Naive B cell (primary cell): ENCODE results near the gene LRRTM3. TPM values are rescaled to one million over a fixed set of nuclear protein-coding genes. Genes with fewer than 3 reads are reported as not detected.

ENCODE experiments used
- ATAC-seq, 2 donors: fragments of 150-1000 bp; cut with Tn5 transposase; 2 replicates each; pipeline ENCODE4 v1.10.0; 2021; ENCODE audit warnings: low read depth in 2 of 2, mild to moderate bottlenecking in 2 of 2, moderate library complexity in 2 of 2
- DNase-seq: peaks from one replicate; pipeline ENCODE4 v3.0.0; 2022
- H3K27ac Mint-ChIP-seq, 6 donors: one replicate each; pipeline ENCODE4 v1.8.0; 2020 to 2022; ENCODE audit warnings: mild to moderate bottlenecking in 6 of 6, mixed read lengths in 6 of 6, moderate library complexity in 5 of 6, inconsistent platforms in 2 of 6
- H3K27me3 Mint-ChIP-seq, 3 donors: one replicate each; pipeline ENCODE4 v1.8.0; 2021 to 2022; ENCODE audit warnings: mixed read lengths in 3 of 3, mild to moderate bottlenecking in 1 of 3
- H3K36me3 Mint-ChIP-seq, 2 donors: one replicate each; pipeline ENCODE4 v1.8.0; 2020 to 2022; ENCODE audit warnings: mixed read lengths in 2 of 2, inconsistent platforms in 1 of 2, mild to moderate bottlenecking in 1 of 2
- H3K4me1 Mint-ChIP-seq, 3 donors: one replicate each; pipeline ENCODE4 v1.8.0; 2020 to 2022; ENCODE audit warnings: mixed read lengths in 3 of 3, inconsistent platforms in 1 of 3, mild to moderate bottlenecking in 1 of 3, moderate library complexity in 1 of 3
- H3K4me3 Mint-ChIP-seq, 8 donors: one replicate each; pipeline ENCODE4 v1.8.0; 2020 to 2022; ENCODE audit warnings: mild to moderate bottlenecking in 8 of 8, mixed read lengths in 8 of 8, moderate library complexity in 8 of 8, inconsistent platforms in 2 of 8
- H3K9me3 Mint-ChIP-seq, 7 donors: one replicate each; pipeline ENCODE4 v1.8.0; 2020 to 2022; ENCODE audit warnings: mixed read lengths in 7 of 7, mild to moderate bottlenecking in 5 of 7, inconsistent platforms in 2 of 7, moderate library complexity in 1 of 7
- polyA plus RNA-seq, 6 donors: library from polyadenylated mRNA; unstranded; fragments of 300-500 nt; fragmentation: Illumina TruSeq; gene quantifications; one replicate each; pipeline ENCODE4 v1.2.3, GENCODE V29; 2021; ENCODE audit warnings: low read depth in 6 of 6

The LRRTM3 gene
- polyA plus RNA-seq, 6 donors from 2014 or later = not detected

DNA sequence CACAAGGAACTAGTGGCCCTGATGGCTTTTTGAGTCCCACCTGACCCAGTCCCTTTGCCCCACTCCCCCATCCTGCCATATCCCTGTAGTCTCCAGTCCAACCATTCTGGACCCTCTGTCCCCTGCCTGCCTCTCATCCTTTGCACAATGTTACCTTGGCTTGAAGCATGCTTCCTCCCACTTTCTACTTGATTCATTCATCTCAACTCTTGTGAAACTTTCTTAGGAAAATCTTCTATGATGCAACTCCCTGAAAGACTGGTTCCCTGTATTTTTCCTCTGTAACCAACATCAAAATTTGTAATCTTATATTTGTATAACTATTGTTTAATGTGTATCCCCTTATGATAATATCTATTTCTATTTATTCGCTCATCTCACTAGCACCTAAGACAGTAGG lies 151.5 kb downstream of the LRRTM3 start:
- Mint-ChIP-seq H3K4me1 (no peaks in the 10 kb centered on the region), H3K4me3 (no peak overlapping the region), H3K27ac (no peak overlapping the region), H3K9me3 (peaks cover 0 to 14% (median 1%) of the 10 kb centered on the region in 7 donors), H3K27me3 (no peaks in the 10 kb centered on the region), H3K36me3 (no peaks in the 10 kb centered on the region)
- ATAC-seq (no peak), DNase-seq (no peak)

DNA sequence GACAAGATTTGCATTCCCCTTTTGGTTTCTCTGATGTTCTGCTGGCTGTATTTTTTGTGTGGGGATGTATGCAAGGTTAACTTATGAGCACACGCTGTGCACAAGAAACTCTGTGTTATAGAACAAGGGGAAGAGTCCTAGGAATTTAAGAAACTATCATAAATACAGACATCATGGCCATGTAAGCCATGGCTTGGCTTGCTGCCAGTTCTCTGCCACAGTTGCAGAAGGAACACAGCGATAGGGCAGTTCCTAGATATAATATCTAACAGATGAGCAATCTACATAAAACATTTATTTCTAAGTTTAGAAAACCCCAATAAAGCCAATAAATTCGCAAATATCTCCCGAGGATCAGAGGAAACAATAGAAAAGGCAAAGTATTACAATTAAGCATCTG lies 153.3 kb downstream of the LRRTM3 start:
- Mint-ChIP-seq H3K4me3 (no peak overlapping the region), H3K9me3 (peaks cover 0 to 14% (median 0%) of the 10 kb centered on the region in 7 donors), H3K36me3 (no peaks in the 10 kb centered on the region), H3K4me1 (no peaks in the 10 kb centered on the region), H3K27ac (no peak overlapping the region), H3K27me3 (no peaks in the 10 kb centered on the region)
- ATAC-seq (no peak), DNase-seq (no peak)

DNA sequence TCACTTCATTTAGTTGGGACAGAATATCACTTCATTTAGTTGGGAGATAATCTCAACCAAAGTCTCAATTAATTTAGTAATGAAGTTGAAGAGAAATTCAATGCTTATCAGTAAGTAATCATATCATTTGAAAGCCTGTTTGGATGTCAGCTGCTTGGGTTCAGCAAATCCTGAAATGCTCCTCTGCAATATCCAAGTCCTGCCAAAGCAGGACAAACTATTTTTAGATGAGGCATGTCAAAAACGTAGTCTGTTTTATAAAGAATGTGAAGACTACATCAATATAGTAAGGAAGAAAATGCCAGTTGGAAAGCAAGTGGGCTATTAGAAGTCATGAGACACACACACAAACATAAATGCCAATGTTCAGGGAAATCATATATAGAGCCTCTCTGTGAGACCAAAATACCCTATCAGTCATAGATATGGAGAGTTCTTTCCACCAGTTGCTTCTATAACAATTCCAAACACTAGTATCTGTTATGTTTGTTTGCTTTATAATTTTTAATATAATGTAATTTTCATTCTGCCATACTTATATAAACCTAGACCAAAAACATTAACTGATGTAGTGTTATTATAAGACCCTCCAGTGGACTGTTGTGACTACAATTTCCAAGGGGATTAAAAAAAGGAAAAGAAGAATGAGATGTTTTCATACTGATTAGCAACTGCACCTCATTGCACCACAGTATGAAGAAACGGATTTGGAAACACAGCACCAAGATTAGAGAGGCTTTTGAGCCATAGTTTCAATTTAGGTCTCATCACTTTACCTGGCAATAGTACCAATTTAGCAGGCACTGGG lies 160.7 kb downstream of the LRRTM3 start:
- Mint-ChIP-seq H3K27ac (no peak overlapping the region), H3K4me3 (no peak overlapping the region), H3K9me3 (no peaks in the 10 kb centered on the region), H3K36me3 (no peaks in the 10 kb centered on the region), H3K4me1 (no peaks in the 10 kb centered on the region), H3K27me3 (no peaks in the 10 kb centered on the region)
- no peak for ATAC-seq
- no peak for DNase-seq

DNA sequence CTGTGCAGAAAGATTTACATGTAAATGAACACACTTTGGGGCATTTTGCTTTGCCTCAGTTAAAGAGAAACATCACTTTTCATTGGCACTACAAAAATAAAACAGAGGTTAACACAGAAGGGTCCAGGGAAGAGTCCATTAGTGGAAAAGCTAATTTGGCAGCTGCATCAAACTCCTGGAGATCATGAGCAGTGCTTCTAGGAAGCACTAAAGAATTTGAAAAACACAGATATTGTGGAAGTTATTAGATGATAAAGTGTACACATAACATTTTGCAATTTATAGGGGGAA lies 161.2 kb downstream of the LRRTM3 start:
- H3K36me3 Mint-ChIP-seq = no peaks in the 10 kb centered on the region
- no peaks in the 10 kb centered on the region for H3K4me1 Mint-ChIP-seq
- DNase-seq (no peak), ATAC-seq (no peak)
- H3K9me3 Mint-ChIP-seq = no peaks in the 10 kb centered on the region
- H3K27me3 Mint-ChIP-seq = no peaks in the 10 kb centered on the region
- H3K4me3 Mint-ChIP-seq = no peak overlapping the region
- H3K27ac Mint-ChIP-seq = no peak overlapping the region

DNA sequence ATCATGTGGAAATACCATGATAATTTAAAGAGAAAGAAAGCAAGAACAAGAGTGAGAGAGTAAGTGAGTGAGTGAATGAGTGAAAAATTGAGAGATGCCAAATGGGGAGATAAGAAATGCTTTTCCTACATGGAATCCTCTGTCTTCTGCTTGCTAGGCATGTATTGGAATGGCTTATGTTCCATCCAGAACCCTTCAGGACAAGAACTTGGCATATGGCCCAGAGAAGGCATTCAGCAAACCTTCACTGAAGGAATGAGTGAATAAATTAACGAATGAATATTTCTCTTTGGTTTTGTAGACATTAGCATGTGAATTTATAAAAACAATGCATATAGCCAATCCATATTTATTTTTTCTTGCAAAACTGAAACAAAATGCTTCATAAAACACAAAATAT lies 162.2 kb downstream of the LRRTM3 start:
- H3K9me3 Mint-ChIP-seq = no peaks in the 10 kb centered on the region
- no peak for ATAC-seq
- H3K4me3 Mint-ChIP-seq = no peak overlapping the region
- no peak for DNase-seq
- no peak overlapping the region for H3K27ac Mint-ChIP-seq
- no peaks in the 10 kb centered on the region for H3K36me3 Mint-ChIP-seq
- no peaks in the 10 kb centered on the region for H3K4me1 Mint-ChIP-seq
- H3K27me3 Mint-ChIP-seq = no peaks in the 10 kb centered on the region

DNA sequence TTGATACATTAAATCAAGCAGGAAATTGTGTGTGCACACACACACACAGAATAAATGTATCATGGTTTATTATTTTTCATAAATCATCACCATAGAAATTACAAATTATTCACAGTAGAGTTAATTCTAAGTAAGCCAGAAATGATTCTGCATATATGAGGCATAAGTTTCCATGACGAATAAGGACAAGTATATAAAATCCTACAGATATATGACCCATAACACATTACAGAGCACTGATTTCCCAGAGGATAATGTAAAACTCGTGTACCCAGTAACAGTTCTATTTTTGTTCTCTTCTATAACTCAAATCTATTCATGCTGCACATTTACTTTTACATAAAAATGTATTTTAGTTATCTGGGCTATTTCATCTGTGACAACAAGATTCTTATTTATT lies 169.7 kb downstream of the LRRTM3 start:
- Mint-ChIP-seq H3K9me3 (no peaks in the 10 kb centered on the region), H3K4me3 (no peak overlapping the region), H3K27me3 (no peaks in the 10 kb centered on the region), H3K27ac (no peak overlapping the region), H3K4me1 (no peaks in the 10 kb centered on the region), H3K36me3 (no peaks in the 10 kb centered on the region)
- ATAC-seq = no peak
- DNase-seq = no peak

DNA sequence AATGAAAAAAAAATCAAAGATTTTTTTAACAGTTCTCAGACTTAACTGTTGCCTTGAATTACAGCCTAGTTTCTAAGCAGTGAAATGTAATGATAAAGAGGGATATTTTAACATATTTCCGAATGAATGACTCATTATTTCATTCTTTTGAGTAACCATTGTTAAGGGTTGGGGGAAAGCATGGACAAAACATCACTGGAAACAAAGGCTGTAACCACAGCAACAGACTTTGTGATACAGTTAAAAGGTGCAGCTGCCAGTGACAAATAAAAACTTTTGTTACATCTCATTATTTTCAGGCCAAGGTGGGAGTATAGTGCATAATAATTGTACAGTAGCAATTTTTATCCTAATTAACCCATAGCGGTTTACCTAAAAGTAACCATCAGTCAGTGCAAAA lies 172.6 kb downstream of the LRRTM3 start:
- H3K4me3 Mint-ChIP-seq = no peak overlapping the region
- H3K4me1 Mint-ChIP-seq = no peaks in the 10 kb centered on the region
- H3K27me3 Mint-ChIP-seq = no peaks in the 10 kb centered on the region
- DNase-seq (no peak), ATAC-seq (no peak)
- H3K27ac Mint-ChIP-seq = no peak overlapping the region
- no peaks in the 10 kb centered on the region for H3K9me3 Mint-ChIP-seq
- H3K36me3 Mint-ChIP-seq = no peaks in the 10 kb centered on the region

DNA sequence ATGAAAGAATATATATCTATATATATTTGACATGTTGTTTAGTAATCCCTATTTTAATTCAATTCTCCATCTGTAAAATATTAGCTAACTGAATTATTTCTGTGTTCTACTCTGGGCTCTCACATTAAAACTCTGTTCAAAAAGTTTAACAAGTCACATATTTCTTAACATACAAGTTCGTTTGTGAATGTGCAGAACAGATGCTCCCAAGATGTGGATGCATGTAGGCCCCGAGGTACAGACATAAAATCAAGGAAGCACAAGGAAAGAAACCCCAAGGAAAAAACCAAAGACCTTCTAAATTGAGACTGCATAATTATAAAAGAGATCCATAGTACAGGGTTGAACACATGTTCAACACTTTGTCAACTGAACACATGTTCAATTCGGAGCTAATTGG lies 175.1 kb downstream of the LRRTM3 start:
- ATAC-seq = no peak
- no peaks in the 10 kb centered on the region for H3K36me3 Mint-ChIP-seq
- H3K9me3 Mint-ChIP-seq = no peaks in the 10 kb centered on the region
- H3K27me3 Mint-ChIP-seq = no peaks in the 10 kb centered on the region
- H3K27ac Mint-ChIP-seq = no peak overlapping the region
- no peak for DNase-seq
- no peaks in the 10 kb centered on the region for H3K4me1 Mint-ChIP-seq
- H3K4me3 Mint-ChIP-seq = no peak overlapping the region

DNA sequence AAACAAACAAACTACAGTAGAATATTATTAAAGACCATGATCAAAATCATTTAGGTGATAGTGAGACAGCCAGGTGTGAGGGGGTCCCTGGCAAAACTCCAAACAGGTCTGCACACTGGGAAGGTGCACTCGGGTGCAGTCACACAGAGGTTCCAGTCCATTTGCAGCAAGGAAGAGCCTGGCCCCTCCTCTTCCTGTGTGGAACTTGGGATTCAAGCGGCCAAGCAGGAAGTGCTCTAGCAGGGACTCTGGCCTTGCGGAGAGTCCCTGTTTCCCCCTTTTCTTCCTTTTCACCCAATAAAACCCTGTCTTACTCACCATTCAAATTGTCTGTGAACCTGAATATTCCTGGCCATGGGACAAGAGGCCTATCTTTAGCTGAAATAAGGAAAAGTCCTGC lies 181.8 kb downstream of the LRRTM3 start:
- Mint-ChIP-seq H3K27me3 (no peaks in the 10 kb centered on the region), H3K4me1 (no peaks in the 10 kb centered on the region), H3K9me3 (no peaks in the 10 kb centered on the region), H3K27ac (no peak overlapping the region), H3K4me3 (no peak overlapping the region), H3K36me3 (no peaks in the 10 kb centered on the region)
- DNase-seq = no peak
- ATAC-seq = no peak

DNA sequence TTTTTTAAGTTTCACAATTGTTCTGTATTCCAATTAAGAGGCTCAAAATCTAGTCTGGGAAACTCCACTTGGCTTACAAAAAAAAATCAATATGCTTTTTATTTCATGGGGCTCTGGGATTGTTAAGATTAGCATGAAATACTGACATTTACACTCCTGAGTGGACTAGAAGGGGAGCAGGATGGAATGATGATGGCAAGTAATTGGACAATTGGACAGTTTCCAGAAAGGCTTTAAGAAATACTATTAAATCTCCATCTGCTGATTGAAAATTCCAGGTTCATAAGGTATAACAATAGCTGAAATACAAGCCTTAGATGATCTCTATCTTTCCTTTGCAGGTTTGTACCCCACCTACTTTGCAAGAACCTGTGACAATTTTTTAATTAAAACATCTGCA lies 184.4 kb downstream of the LRRTM3 start:
- no peak for ATAC-seq
- no peaks in the 10 kb centered on the region for H3K9me3 Mint-ChIP-seq
- H3K36me3 Mint-ChIP-seq = no peaks in the 10 kb centered on the region
- H3K4me3 Mint-ChIP-seq = no peak overlapping the region
- no peak overlapping the region for H3K27ac Mint-ChIP-seq
- no peak for DNase-seq
- H3K27me3 Mint-ChIP-seq = peaks cover 0 to 4% (median 0%) of the 10 kb centered on the region in 3 donors
- H3K4me1 Mint-ChIP-seq = no peaks in the 10 kb centered on the region

DNA sequence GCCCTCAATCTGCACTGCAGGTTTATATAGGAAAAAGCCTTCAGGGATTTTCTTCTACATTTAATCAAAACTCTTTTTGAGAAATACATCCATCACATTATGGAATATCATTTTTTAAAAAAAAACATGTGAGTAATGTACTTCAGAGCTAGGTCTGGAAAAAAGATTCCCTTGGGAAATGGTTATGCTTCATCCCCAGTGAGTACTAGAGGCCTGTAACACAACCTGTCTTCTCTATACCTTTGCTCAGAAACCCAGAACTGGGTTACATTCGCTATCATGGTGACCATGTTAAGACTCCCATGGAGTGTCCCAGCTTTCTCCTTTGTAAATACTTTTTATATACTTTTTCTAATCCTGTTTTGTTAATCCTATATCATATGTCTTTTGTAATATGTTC lies 186.9 kb downstream of the LRRTM3 start:
- no peak for ATAC-seq
- peaks cover 0 to 4% (median 0%) of the 10 kb centered on the region in 3 donors for H3K27me3 Mint-ChIP-seq

DNA sequence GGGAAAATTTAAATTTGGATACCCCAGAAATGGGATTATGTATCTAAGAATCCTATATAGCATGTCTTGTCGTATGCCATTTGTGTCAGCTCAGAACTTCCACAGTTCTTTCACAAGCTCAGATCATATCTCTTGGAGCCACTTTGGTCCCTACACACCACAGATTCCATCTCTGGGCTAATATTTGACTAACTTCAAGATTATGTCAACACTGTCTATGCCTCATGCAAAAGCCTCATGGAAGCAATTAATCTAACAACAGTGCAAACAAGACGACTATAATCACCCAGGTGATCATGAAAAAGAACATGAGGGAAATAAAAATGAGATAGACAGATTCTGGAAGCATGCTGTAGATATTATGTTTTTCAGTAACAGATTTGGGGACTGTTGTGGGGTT lies 189.1 kb downstream of the LRRTM3 start:
- no peak for DNase-seq
- ATAC-seq = no peak
- Mint-ChIP-seq H3K27ac (no peak overlapping the region), H3K27me3 (peaks cover 0 to 4% (median 0%) of the 10 kb centered on the region in 3 donors), H3K4me1 (no peaks in the 10 kb centered on the region), H3K4me3 (no peak overlapping the region), H3K9me3 (no peaks in the 10 kb centered on the region), H3K36me3 (no peaks in the 10 kb centered on the region)

More for the DNA sequence above, 186.9 kb downstream of the LRRTM3 start:
- DNase-seq = no peak
- Mint-ChIP-seq H3K36me3 (no peaks in the 10 kb centered on the region), H3K9me3 (no peaks in the 10 kb centered on the region), H3K27ac (no peak overlapping the region), H3K4me3 (no peak overlapping the region), H3K4me1 (no peaks in the 10 kb centered on the region)

DNA sequence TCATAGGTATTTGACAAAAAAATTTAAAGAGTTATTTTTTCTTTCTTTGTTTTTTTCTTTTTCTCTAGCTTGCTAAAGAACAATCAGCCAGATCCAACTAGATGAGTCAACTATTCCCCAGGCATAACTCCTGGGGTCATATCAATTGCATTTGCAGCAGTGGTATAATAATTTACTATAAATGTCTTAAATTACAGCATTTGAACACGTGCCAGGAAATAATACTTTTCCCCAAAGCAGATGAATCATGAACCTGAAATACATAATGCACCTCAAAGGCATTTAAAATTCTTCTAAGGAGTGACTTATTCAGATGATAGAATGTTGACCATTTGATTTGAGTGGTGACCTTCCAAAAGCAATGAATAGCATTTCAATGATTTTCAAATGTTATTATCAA lies 190.1 kb downstream of the LRRTM3 start:
- H3K27me3 Mint-ChIP-seq = peaks cover 0 to 4% (median 0%) of the 10 kb centered on the region in 3 donors
- H3K36me3 Mint-ChIP-seq = no peaks in the 10 kb centered on the region
- no peak for DNase-seq
- no peak overlapping the region for H3K4me3 Mint-ChIP-seq
- ATAC-seq = no peak
- H3K4me1 Mint-ChIP-seq = no peaks in the 10 kb centered on the region
- no peak overlapping the region for H3K27ac Mint-ChIP-seq
- no peaks in the 10 kb centered on the region for H3K9me3 Mint-ChIP-seq

DNA sequence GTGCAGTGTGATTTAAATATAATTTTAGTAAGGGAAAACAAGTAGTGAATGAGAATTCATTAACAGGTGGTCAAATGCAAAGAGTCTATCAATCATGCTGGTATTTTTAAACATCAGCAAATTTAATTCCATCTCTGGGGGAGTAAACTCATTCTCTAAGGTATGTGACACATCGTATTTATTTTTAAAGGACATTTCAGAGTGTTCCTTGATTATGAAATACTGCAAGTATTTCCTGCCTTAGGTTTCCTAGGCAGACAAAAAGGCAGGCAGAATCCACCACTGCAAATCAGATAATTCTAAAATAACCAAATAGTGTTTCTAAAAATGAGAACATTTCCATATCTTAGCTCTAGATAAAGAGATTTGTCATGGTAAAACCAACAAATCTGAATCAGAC lies 193.8 kb downstream of the LRRTM3 start:
- no peak overlapping the region for H3K4me3 Mint-ChIP-seq
- ATAC-seq (no peak), DNase-seq (no peak)
- H3K36me3 Mint-ChIP-seq = no peaks in the 10 kb centered on the region
- no peaks in the 10 kb centered on the region for H3K27me3 Mint-ChIP-seq
- H3K9me3 Mint-ChIP-seq = no peaks in the 10 kb centered on the region
- H3K4me1 Mint-ChIP-seq = no peaks in the 10 kb centered on the region
- no peak overlapping the region for H3K27ac Mint-ChIP-seq

DNA sequence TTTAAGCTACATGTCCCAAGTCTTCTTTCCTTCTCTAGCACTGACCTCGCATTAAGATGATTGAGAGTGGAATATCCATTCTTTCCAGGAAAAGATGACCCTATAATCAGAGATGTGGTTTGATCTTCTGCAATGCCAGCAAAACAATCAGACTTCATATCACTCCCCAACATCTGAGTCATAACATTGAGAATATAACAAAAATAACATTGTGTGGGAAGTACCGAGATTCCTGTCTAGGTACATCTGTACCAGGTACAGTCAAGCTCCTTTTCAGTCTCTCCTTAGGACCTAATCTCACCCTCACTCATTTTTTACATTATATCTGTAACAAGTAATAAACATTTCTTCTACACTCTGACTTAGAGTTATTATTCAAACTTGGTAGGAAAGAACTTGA lies 201.6 kb downstream of the LRRTM3 start:
- Mint-ChIP-seq H3K27ac (no peak overlapping the region), H3K4me3 (no peak overlapping the region), H3K9me3 (no peaks in the 10 kb centered on the region), H3K4me1 (no peaks in the 10 kb centered on the region), H3K27me3 (no peaks in the 10 kb centered on the region), H3K36me3 (no peaks in the 10 kb centered on the region)
- ATAC-seq (no peak), DNase-seq (no peak)
